Adrenal gland (tissue), 5 donors: Measurements from ENCODE around the gene THRB.

ENCODE experiments used
- CTCF ChIP-seq, 6 experiments: fragments of 450-650 bp in 4 of 6; fragments of 200-600 bp in 2 of 6; sonication (generic) in 1 of 6; IDR thresholded peaks; 1 replicate in 5 of 6; 2 replicates in 1 of 6; pipeline versions ENCODE4 v1.5.1 to v1.8.0; 2016 to 2021; ENCODE audit warnings: antibody characterized with exemption in 6 of 6, mild to moderate bottlenecking in 2 of 6, moderate library complexity in 1 of 6
- POLR2A ChIP-seq, 2 donors: fragments of 450-650 bp; IDR thresholded peaks; one replicate each; pipeline ENCODE4 v1.6.1; 2017; ENCODE audit warnings: antibody characterized with exemption in 2 of 2, mild to moderate bottlenecking in 2 of 2, moderate library complexity in 1 of 2
- donor health status: DM: no; HTN: no; CAD: no.

- no peak for TF ChIP-seq CTCF (IDR thresholded peaks at IDR 0.05)
- TF ChIP-seq POLR2A (IDR thresholded peaks at IDR 0.05), result no peak
Measured at GRCh38 chr3:24323272-24323671, 171.4 kb downstream of the THRB start.
